ENCODE results near the gene PHKB. TPM values are rescaled to one million over a fixed set of nuclear protein-coding genes. Genes with fewer than 3 reads are reported as not detected.
A peak's percentile ranks its signal among the peaks of the same experiment; 100 is the strongest.

The PHKB gene
- total RNA-seq, 1 donor from 2014 or later, result 57.7 TPM

GRCh38 chr16:47700857-47701587, 239.9 kb downstream of the PHKB start:
- DNase-seq (ENCODE audit: low spot score), result no peak
- Mint-ChIP-seq H3K27me3 (ENCODE audit: low read depth) (no peaks in the 10 kb centered on the region), H3K36me3 (ENCODE audit: low read depth) (peaks cover 42% of the 10 kb centered on the region), H3K4me1 (ENCODE audit: low read depth) (no peaks in the 10 kb centered on the region), H3K4me3 (ENCODE audit: unreplicated experiment) (no peak overlapping the region), H3K27ac (ENCODE audit: unreplicated experiment) (no peak overlapping the region), H3K9me3 (ENCODE audit: low read depth) (no peaks in the 10 kb centered on the region)
- no peak for TF ChIP-seq CTCF (IDR thresholded peaks at IDR 0.05)

DNA sequence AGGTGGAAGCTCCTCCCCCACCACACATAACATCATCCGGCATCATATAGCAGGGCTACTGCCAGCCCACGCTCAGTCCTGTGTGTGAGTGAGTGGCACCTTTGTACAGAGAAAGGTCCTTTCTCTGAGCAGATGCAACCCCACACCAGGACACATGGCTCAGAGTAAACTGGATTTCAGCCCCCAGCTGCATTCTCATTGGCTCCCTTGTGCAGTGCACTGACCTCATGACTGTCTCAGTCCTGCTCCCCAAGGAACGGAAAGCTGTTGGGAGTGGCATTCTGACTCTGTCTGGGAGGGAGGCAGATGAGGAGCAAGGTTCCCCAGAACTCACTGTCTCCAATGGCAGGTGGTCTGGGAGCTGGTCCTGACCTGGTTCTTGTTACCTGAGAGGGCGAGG, 244.1 kb downstream of the PHKB start:
- Mint-ChIP-seq H3K9me3 (ENCODE audit: low read depth) (no peaks in the 10 kb centered on the region), H3K27me3 (ENCODE audit: low read depth) (no peaks in the 10 kb centered on the region), H3K4me3 (ENCODE audit: unreplicated experiment) (no peak overlapping the region), H3K36me3 (ENCODE audit: low read depth) (peaks cover 16% of the 10 kb centered on the region), H3K4me1 (ENCODE audit: low read depth) (no peaks in the 10 kb centered on the region), H3K27ac (ENCODE audit: unreplicated experiment) (no peak overlapping the region)
- no peak for TF ChIP-seq CTCF (IDR thresholded peaks at IDR 0.05)
- no peak for DNase-seq (ENCODE audit: low spot score)

- no peaks in the 10 kb centered on the region for H3K9me3 Mint-ChIP-seq (ENCODE audit: low read depth)
- no peaks in the 10 kb centered on the region for H3K36me3 Mint-ChIP-seq (ENCODE audit: low read depth)
- TF ChIP-seq CTCF (IDR thresholded peaks at IDR 0.05), result no peak
- no peak for DNase-seq (ENCODE audit: low spot score)
- H3K4me3 Mint-ChIP-seq (ENCODE audit: unreplicated experiment), result no peak overlapping the region
- no peak overlapping the region for H3K27ac Mint-ChIP-seq (ENCODE audit: unreplicated experiment)
- H3K4me1 Mint-ChIP-seq (ENCODE audit: low read depth), result peaks cover 5% of the 10 kb centered on the region
- no peaks in the 10 kb centered on the region for H3K27me3 Mint-ChIP-seq (ENCODE audit: low read depth)
Measured at GRCh38 chr16:47711809-47712208, 250.7 kb downstream of the PHKB start.

DNA sequence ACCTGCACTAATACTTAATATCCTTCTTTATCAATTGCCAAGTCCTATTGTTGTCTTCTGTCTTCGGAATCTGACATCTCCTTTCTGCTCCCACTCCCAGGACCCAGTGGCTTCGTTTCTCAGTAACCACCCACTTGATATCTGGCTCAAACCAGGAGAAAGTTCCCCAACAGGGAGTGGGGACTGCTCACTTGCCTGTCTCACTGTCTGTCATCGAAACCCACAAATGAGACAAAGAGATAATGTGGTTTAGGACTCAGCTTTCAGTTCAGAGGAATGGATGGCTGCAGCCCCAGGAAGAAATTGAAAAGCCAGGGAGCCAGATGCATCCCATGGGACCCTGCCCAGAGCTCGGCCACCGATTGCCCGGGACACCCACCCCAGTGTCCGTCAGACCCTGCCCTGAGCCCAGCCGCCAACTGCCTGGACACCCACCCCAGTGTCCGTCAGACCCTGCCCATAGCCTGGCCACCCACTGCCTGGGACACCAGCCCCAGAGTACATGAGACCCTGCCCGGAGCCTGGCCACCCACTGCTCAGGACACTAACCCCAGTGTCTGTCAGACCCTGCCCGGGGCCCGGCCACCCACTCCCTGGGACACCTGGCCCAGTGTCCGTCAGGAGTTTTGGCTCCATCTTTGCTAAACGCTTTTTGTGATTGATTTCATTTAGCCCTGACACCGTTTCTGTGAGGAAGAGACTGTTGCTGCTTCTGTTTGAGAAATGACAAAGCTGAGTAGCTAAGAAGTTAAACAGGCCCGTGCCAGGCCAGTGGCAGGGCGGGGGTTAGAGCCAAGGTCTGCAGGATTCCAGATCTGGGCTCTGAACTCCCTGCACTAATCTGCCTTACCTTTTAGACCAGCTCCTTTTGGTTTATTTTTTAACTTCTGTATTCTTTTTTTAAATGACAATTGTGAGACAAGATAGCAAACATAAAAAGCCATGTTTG, 251.4 kb downstream of the PHKB start:
- DNase-seq (ENCODE audit: low spot score), result peak; percentile 92
- no peaks in the 10 kb centered on the region for H3K9me3 Mint-ChIP-seq (ENCODE audit: low read depth)
- H3K27ac Mint-ChIP-seq (ENCODE audit: unreplicated experiment), result no peak overlapping the region
- H3K36me3 Mint-ChIP-seq (ENCODE audit: low read depth), result no peaks in the 10 kb centered on the region
- H3K4me3 Mint-ChIP-seq (ENCODE audit: unreplicated experiment), result no peak overlapping the region
- no peaks in the 10 kb centered on the region for H3K27me3 Mint-ChIP-seq (ENCODE audit: low read depth)
- H3K4me1 Mint-ChIP-seq (ENCODE audit: low read depth), result peaks cover 5% of the 10 kb centered on the region
- TF ChIP-seq CTCF (IDR thresholded peaks at IDR 0.05), result no peak

GRCh38 chr16:47713225-47713595, 252.1 kb downstream of the PHKB start:
- Mint-ChIP-seq H3K36me3 (ENCODE audit: low read depth) (no peaks in the 10 kb centered on the region), H3K27ac (ENCODE audit: unreplicated experiment) (no peak overlapping the region), H3K4me1 (ENCODE audit: low read depth) (peaks cover 5% of the 10 kb centered on the region), H3K4me3 (ENCODE audit: unreplicated experiment) (no peak overlapping the region), H3K9me3 (ENCODE audit: low read depth) (no peaks in the 10 kb centered on the region), H3K27me3 (ENCODE audit: low read depth) (no peaks in the 10 kb centered on the region)
- DNase-seq (ENCODE audit: low spot score), result no peak
- TF ChIP-seq CTCF (IDR thresholded peaks at IDR 0.05), result no peak
